ENCODE data around the gene NT5E. TPM values are rescaled to one million over a fixed set of nuclear protein-coding genes. Genes with fewer than 3 reads are reported as not detected.
"Not testable (repeated sequence)": the region's sequence is repeated elsewhere in the genome, so short reads cannot be mapped to it uniquely, and the experiment has no call there.

Gene NT5E
- polyA plus RNA-seq, 1 experiment = 63.0 TPM

DNA sequence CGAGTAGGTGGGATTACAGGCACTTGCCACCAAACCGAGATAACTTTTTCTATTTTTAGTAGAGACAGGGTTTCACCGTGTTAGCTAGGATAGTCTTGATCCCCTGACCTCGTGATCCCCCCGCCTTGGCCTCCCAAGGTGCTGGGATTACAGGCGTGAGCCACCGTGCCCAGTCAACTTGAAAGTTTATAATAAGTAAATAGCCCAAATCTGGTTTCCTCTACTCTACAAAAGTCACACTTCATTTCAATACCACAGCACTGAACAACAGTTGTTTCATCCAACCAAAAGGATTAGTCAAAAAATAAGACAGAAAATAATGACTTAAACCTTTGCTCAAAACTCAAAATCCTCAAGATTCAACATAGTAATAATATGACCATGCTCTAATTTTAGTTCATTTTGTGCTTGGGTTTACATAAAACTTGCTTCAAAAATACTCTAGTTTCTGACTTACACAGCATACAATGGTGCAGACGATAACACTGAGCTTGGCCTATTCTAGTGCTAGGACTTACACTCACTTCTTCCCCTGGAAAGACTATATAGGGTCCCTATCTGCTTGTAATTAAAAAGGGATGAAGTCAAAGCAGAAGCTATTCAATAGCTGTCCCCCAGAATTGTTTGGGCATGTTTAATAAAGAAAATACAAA lies 56.7 kb downstream of the NT5E start:
- Histone ChIP-seq H3K36me3 (ENCODE audit: control insufficient read depth, insufficient read depth, low read length) (no peaks in the 10 kb centered on the region), H3K27me3 (ENCODE audit: control insufficient read depth, insufficient read depth, low read length) (no peaks in the 10 kb centered on the region), H3K4me3 (ENCODE audit: low read depth, low read length) (no peak overlapping the region)
- no peak for DNase-seq (ENCODE audit: low read depth)
- TF ChIP-seq, protein P1, sequence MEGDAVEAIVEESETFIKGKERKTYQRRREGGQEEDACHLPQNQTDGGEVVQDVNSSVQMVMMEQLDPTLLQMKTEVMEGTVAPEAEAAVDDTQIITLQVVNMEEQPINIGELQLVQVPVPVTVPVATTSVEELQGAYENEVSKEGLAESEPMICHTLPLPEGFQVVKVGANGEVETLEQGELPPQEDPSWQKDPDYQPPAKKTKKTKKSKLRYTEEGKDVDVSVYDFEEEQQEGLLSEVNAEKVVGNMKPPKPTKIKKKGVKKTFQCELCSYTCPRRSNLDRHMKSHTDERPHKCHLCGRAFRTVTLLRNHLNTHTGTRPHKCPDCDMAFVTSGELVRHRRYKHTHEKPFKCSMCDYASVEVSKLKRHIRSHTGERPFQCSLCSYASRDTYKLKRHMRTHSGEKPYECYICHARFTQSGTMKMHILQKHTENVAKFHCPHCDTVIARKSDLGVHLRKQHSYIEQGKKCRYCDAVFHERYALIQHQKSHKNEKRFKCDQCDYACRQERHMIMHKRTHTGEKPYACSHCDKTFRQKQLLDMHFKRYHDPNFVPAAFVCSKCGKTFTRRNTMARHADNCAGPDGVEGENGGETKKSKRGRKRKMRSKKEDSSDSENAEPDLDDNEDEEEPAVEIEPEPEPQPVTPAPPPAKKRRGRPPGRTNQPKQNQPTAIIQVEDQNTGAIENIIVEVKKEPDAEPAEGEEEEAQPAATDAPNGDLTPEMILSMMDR (IDR thresholded peaks at IDR 0.05; ENCODE audit: insufficient read depth, low read depth, low read length) = no peak
- POLR2A ChIA-PET = interaction anchor here (0.6 kb wide), 1 partner anchor 599 kb away, joined by 4 read pairs; no protein-coding TSS in a partner anchor
- CTCF ChIA-PET = interaction anchor here (0.7 kb wide), 1 partner anchor 10 kb away, joined by 3 read pairs; no protein-coding TSS in a partner anchor

DNA sequence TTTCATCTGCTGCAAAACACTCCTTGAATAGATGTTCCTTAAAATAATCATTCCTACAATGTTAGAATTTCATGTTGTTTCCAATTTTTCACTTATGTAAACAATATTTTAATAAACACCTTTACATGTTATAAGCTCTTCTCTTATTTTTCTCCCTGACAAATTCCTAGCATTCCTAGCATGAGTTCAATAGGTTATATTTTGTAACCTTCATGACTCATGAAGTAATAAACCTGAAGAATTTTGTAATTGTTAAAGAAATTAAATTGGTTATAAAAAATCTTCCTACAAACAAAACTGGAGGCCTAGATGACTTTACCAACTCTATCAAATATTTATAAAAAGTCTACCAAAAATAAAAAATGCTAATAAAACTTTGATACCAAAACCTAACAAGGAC lies 66.3 kb downstream of the NT5E start:
- peak; percentile 19 for DNase-seq (ENCODE audit: low read depth)
- ChIA-PET POLR2A (no interaction called here), CTCF (interaction anchor here (1.0 kb wide), 1 partner anchor 10 kb away, joined by 3 read pairs; no protein-coding TSS in a partner anchor)

DNA sequence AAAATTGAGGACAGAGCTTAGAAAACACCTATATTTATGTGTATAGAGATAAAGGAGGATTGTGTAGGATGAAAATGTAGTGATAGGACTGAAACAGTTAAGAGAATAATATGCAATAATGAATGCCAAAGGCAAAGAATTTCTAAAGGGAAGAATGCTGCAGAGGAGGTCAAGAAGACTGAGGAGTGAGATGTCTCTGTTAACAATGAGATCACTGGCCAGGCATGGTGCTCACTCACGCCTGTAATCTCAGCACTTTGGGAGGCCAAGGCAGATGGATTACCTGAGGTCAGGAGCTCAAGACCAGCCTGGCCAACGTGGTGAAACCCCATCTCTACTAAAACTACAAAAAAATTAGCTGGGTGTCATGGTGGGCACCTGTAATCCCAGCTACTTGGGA lies 74.4 kb downstream of the NT5E start:
- H3K36me3 ChIP-seq (ENCODE audit: control insufficient read depth, insufficient read depth, low read length); H3K27me3 ChIP-seq (ENCODE audit: control insufficient read depth, insufficient read depth, low read length); H3K4me3 ChIP-seq (ENCODE audit: low read depth, low read length); DNase-seq (ENCODE audit: low read depth); POLR2A ChIA-PET: not testable (repeated sequence)
- CTCF ChIA-PET = interaction anchor here (3.8 kb wide), 1 partner anchor 41 kb away, joined by 17 read pairs; no protein-coding TSS in a partner anchor

More for the DNA sequence above, 66.3 kb downstream of the NT5E start:
- TF ChIP-seq, protein P1 (IDR thresholded peaks at IDR 0.05; ENCODE audit: insufficient read depth, low read depth, low read length) = no peak
- peaks cover 4% of the 10 kb centered on the region for H3K36me3 ChIP-seq (ENCODE audit: control insufficient read depth, insufficient read depth, low read length)
- H3K4me3 ChIP-seq (ENCODE audit: low read depth, low read length) = no peak overlapping the region
- H3K27me3 ChIP-seq (ENCODE audit: control insufficient read depth, insufficient read depth, low read length) = no peaks in the 10 kb centered on the region

DNA sequence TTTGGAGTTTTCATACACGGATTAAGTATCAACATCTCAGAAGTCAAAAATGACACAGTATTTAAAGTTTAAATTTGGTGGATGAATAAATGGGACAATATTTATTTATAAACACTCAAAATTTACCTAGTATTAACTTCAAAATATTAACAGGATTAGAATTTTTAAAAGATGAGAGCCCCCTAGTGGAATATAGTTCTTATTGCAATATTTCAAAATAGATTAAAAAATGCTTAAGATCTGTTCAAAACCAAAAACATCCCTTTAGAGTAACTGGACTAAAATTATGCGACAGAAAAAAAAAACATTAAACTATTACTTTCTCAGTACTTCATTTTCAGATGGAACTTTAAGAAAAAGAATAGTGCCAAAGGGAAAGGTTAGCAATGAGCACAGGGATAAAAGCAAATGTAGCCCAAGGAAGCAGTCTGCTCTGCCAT lies 87.2 kb downstream of the NT5E start:
- TF ChIP-seq, protein P1 (IDR thresholded peaks at IDR 0.05; ENCODE audit: insufficient read depth, low read depth, low read length) = peak; percentile 36
- POLR2A ChIA-PET = no interaction called here
- CTCF ChIA-PET = interaction anchor here (0.6 to 2.5 kb wide), 19 partner anchors 10 to 210 kb away, joined by 3 to 11 read pairs (median 4); no protein-coding TSS in a partner anchor
- no peak overlapping the region for H3K4me3 ChIP-seq (ENCODE audit: low read depth, low read length)
- DNase-seq (ENCODE audit: low read depth) = no peak
- no peaks in the 10 kb centered on the region for H3K27me3 ChIP-seq (ENCODE audit: control insufficient read depth, insufficient read depth, low read length)
- no peaks in the 10 kb centered on the region; the same call in none of the 2 replicates for H3K36me3 ChIP-seq (ENCODE audit: control insufficient read depth, insufficient read depth, low read length)

DNA sequence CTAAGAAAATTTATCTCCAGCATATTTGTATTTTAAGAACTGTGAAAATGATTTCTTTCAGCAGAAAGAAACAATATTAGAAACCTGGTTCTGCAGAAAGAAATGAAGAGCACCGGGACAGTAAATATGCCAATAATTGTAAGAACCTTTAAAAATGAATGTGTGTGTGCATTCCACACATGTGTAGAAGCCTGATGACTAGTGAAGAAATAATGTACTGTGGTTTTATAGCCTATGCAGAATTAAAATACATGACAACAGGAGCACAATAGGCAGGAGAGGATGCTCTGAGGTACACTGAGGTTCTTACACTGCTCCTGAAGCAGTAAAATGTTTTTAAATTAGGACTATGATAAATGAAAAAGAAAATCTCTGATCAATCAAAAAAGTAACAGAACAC lies 94.9 kb downstream of the NT5E start:
- Histone ChIP-seq H3K4me3 (ENCODE audit: low read depth, low read length) (no peak overlapping the region), H3K36me3 (ENCODE audit: control insufficient read depth, insufficient read depth, low read length) (no peaks in the 10 kb centered on the region; the same call in 1 of the 2 replicates), H3K27me3 (ENCODE audit: control insufficient read depth, insufficient read depth, low read length) (no peaks in the 10 kb centered on the region)
- no peak for DNase-seq (ENCODE audit: low read depth)
- TF ChIP-seq, protein P1 (IDR thresholded peaks at IDR 0.05; ENCODE audit: insufficient read depth, low read depth, low read length) = no peak
- ChIA-PET POLR2A (no interaction called here), CTCF (no interaction called here)

Other genes with a start within 250 kb of the NT5E start
- 36.2 and 65.4 TPM in 2 replicates for gene SNX14, start 143.8 kb downstream of the NT5E start, polyA plus RNA-seq (2011; rRNA removed)
- 7.6 and 20.0 TPM in 2 replicates for gene SYNCRIP, start 192.8 kb downstream of the NT5E start, polyA plus RNA-seq (2011; rRNA removed)